IPS-20b (cell line): ENCODE data around the gene GUCY1B1.

Experiments
- H3K27ac ChIP-seq: one replicate; pipeline ENCODE4 v1.5.1; 2013; ENCODE audit warnings: low read length
- H3K27me3 ChIP-seq: 2 replicates; pipeline ENCODE4 v1.6.1; 2013; ENCODE audit warnings: mild to moderate bottlenecking, low read length, inconsistent platforms; ENCODE audit not compliant: insufficient read depth
- H3K36me3 ChIP-seq: 2 replicates; pipeline ENCODE4 v1.6.1; 2013; ENCODE audit warnings: low read depth, mild to moderate bottlenecking, inconsistent platforms, low read length, moderate library complexity; ENCODE audit not compliant: insufficient read depth
- H3K4me1 ChIP-seq: 2 replicates; pipeline ENCODE4 v1.6.1; 2013; ENCODE audit warnings: mild to moderate bottlenecking, control low read depth, inconsistent platforms, low read length, moderate library complexity; ENCODE audit not compliant: insufficient read depth
- H3K4me3 ChIP-seq: 2 replicates; pipeline ENCODE4 v1.5.1; 2013; ENCODE audit warnings: mild to moderate bottlenecking, low read length, inconsistent platforms
- H3K9ac ChIP-seq: 2 replicates; pipeline ENCODE4 v1.6.1; 2013; ENCODE audit warnings: low read depth, mild to moderate bottlenecking, inconsistent platforms, low read length, moderate library complexity
- H3K9me3 ChIP-seq: 2 replicates; pipeline ENCODE4 v1.6.1; 2013; ENCODE audit warnings: mild to moderate bottlenecking, low read depth, low read length, inconsistent platforms; ENCODE audit not compliant: insufficient read depth

Gene GUCY1B1

DNA sequence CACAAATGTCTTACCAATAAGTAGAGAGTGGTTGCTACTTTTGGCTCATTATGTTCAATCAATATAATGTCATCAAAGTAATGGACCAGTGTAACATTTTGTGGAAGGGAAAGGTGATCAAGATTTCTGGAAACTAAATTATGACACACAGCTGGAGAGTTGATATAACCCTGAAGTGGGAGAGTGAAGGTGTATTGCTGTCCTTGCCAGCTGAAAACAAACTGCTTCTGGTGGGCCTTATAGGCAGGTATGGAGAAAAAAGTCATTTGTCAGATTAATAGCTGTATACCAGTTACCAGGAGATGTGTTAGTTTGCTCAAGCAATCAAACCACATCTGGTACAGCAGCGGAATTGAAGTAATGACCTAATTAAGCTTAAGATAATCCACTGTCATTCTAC, 17.3 kb upstream of the GUCY1B1 start:
- Histone ChIP-seq H3K9me3 (no peaks in the 10 kb centered on the region), H3K4me1 (peaks cover 8% of the 10 kb centered on the region), H3K27me3 (no peaks in the 10 kb centered on the region), H3K36me3 (no peaks in the 10 kb centered on the region), H3K27ac (no peak overlapping the region), H3K4me3 (no peak overlapping the region), H3K9ac (no peak overlapping the region)

DNA sequence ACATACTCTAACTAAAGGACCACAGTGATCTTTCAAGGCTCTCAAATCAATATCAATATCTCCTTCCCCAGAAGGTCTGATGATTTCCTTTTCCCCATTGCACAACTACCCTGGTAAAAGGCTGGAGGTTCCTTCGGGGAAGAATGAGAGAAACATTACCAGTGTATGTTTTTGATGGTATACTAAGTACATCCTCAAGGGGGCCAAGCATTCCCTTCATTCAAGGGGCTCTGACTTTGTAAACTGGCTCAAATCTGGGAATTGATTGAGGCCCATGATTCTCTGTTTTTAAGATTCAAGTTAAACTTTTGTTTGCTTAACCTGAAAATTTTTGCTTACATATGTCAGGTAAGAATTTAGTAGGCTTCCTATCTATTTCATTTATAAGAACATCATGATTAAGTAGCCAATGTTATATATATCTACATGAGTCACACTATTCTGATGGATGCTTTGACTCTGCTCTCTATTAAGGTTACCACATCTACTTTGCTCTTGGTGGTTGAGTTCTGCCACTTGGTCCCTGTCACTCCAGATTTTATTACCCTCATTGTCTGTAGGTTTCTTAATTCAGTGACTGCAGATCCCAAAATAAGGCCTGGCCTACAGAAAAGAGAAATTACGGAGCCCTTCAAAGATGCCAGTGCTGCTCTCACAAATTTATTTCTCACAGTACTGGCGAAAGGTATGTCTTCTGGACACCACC, 16.4 kb upstream of the GUCY1B1 start:
- Histone ChIP-seq H3K27me3 (no peaks in the 10 kb centered on the region), H3K36me3 (no peaks in the 10 kb centered on the region), H3K4me1 (peaks cover 8% of the 10 kb centered on the region), H3K4me3 (no peak overlapping the region), H3K27ac (no peak overlapping the region), H3K9me3 (no peaks in the 10 kb centered on the region), H3K9ac (no peak overlapping the region)

DNA sequence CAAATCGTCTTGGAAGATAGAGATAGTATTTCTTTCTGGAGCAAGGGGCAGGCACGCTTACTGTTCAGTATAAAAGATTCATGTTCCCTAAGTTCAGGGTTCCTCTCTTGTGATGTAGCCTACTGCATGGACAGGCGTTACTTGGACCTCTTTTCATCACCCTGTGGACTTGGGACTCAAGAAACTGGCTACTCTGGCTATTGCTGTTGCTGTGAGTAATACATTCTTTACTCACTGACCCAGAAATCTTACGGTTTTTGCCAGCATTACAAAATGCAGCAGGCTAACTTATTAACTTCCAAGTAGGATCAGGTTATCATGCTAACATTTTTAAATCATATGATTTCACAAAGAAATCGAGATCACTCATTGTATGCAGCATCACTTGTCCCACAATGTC, 12.8 kb upstream of the GUCY1B1 start:
- Histone ChIP-seq H3K9me3 (no peaks in the 10 kb centered on the region), H3K27me3 (no peaks in the 10 kb centered on the region), H3K36me3 (no peaks in the 10 kb centered on the region), H3K4me3 (no peak overlapping the region), H3K9ac (no peak overlapping the region), H3K4me1 (peaks cover 8% of the 10 kb centered on the region), H3K27ac (no peak overlapping the region)

DNA sequence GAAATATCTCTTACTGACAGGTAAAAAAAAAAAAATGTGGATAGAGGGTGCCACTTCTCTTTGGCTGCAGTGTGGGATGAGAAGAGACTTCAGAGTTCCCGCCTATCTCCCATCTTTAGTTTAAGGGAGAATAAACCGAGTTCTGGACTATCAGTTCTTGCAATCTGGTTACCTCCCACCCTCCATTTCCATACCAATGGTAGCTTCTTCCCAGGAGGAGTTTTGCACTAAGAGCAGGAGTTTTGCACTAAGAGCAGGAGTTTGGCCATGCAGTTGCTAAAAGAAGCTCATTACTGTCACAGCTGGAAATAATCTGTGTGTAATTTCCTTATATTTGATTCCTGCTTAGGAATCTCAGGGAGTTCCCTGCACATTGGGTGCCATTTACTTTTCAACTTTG, 10.8 kb upstream of the GUCY1B1 start:
- no peaks in the 10 kb centered on the region for H3K27me3 ChIP-seq
- H3K36me3 ChIP-seq, result no peaks in the 10 kb centered on the region
- no peak overlapping the region for H3K9ac ChIP-seq
- H3K9me3 ChIP-seq, result no peaks in the 10 kb centered on the region
- no peak overlapping the region for H3K4me3 ChIP-seq
- no peak overlapping the region for H3K27ac ChIP-seq
- peaks cover 8% of the 10 kb centered on the region for H3K4me1 ChIP-seq

DNA sequence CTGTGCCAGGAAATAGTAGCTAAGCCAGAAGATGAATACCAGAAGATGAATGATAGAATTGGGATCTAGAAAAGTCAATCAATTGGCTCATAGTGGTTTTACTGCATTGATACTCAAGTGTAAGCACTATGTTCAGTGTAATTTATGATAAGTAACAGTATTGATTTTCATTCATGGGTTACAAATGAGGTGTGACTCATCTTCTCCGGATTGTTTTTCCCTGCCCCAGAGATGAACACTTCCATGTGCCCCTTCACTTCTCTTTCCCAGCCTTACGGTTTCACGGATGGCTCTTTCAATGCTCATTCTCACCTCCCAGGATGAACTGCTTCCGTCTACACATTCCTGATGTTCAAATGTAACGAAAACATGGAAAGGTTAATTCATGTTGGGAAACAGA, 9.8 kb upstream of the GUCY1B1 start:
- Histone ChIP-seq H3K9ac (no peak overlapping the region), H3K27ac (no peak overlapping the region), H3K36me3 (no peaks in the 10 kb centered on the region), H3K4me3 (no peak overlapping the region), H3K27me3 (no peaks in the 10 kb centered on the region), H3K4me1 (peaks cover 8% of the 10 kb centered on the region), H3K9me3 (no peaks in the 10 kb centered on the region)

DNA sequence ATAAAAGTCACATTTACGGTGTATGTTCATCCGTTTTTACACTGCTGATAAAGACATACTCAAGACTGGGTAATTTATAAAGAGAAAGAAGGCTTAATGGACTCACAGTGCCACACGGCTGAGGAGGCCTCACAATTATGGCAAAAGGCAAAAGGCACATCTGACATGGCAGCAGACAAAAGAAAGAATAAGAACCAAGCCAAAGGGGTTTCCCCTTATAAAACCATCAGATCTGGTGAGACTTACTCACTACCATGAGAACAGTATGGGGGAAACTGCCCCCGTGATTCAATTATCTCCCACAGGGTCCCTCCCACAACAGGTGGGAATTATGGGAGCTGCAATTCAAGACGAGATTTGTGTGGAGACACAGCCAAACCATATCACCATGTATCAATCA, 7.3 kb upstream of the GUCY1B1 start:
- Histone ChIP-seq H3K4me1 (no peaks in the 10 kb centered on the region), H3K9me3 (no peaks in the 10 kb centered on the region), H3K27me3 (no peaks in the 10 kb centered on the region), H3K4me3 (no peak overlapping the region), H3K9ac (no peak overlapping the region), H3K36me3 (no peaks in the 10 kb centered on the region), H3K27ac (no peak overlapping the region)

DNA sequence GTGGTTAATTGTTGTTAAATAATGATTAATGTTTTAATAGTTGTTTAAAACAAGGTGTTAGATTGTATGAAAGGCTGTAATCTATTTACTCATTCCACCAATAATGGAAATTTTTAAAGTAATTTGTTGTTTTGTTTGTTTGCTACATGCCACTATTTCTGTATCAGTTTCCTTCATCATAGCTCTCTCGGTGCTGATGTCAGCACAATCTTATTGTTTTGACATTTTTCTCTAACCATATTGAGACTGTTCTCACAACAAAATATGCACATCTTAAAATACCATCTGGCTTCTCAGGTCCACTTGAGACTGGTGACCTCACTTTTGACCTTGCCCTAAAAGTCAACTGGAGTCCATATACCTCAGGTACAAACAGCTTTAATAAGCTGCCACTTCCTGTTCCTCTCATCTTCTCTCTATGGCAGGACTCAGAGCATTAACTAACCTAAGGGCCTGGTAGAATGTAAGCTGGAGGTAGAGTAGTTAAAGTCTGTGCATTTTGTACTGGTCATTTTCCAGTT, 1.0 kb upstream of the GUCY1B1 start:
- Histone ChIP-seq H3K36me3 (no peaks in the 10 kb centered on the region), H3K4me1 (peaks cover 2% of the 10 kb centered on the region; the same call in 1 of the 2 replicates), H3K9me3 (no peaks in the 10 kb centered on the region), H3K27ac (no peak overlapping the region), H3K4me3 (no peak overlapping the region), H3K27me3 (peaks cover 32% of the 10 kb centered on the region), H3K9ac (no peak overlapping the region)

DNA sequence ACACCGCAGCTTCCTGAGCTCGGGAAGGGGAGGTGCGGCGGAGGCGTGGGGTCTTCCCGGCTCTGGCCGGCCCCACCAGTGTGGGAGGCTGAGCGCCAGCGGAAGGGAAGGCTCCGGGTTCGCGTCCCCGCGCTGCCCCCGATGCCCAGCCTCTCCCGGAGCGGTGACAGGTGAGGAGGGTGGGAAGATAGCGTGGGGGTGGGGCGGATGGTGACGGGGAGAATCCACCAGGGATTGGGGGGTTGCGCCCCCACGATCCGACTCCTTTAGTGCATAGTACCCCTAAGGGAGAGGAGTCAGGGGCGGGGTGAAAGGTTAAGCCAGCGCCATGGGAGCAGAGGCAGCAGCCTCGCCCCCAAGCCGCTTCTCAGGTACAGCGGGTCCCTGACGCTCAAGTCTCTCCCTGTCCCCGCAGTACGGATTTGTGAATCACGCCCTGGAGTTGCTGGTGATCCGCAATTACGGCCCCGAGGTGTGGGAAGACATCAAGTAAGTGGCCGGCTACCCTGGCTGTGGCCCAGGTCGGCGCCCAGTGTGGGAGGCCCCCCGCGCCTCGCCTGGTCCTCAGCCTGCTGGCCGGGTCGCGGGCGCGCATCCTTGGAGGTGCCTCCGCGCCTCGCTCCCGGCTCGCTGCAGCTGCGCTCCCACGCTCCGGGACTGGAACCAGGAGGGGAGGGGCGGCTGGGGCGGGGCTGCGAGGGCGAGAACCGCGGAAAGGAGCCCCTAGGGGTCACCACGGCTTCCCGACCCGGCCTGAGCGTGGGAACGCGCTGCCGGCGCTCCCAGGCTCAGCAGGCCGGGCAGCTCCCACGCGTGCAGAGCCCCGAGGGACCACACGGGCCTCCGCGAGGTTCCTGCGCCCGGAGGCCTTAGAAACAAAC, 791 bp downstream of the GUCY1B1 start:
- H3K9me3 ChIP-seq, result no peaks in the 10 kb centered on the region
- no peaks in the 10 kb centered on the region for H3K36me3 ChIP-seq
- no peak overlapping the region for H3K27ac ChIP-seq
- H3K4me1 ChIP-seq, result peaks cover 2% of the 10 kb centered on the region; the same call in 1 of the 2 replicates
- H3K4me3 ChIP-seq, result peak overlapping the region; percentile 72
- H3K27me3 ChIP-seq, result peaks cover 32% of the 10 kb centered on the region
- H3K9ac ChIP-seq, result no peak overlapping the region; the same call in 1 of the 2 replicates

DNA sequence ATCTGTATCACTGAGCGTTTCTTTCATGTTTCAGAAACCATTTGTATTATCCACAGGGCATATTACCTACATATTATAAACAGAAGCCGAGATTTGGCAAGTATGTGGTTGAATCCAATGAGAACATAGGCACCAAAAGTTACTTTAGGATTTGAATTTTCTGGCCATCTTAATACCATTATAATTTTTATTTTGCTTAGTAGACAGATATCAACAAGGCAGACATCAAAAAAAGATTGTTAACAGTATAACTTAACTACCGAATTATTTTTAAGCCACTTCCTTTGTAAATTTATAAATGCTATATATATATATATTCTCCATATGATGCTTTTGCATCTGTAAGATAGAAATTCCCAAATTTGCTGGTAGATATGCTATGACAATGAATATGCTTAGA, 2.2 kb downstream of the GUCY1B1 start:
- Histone ChIP-seq H3K9ac (no peak overlapping the region), H3K36me3 (no peaks in the 10 kb centered on the region), H3K9me3 (no peaks in the 10 kb centered on the region), H3K4me3 (no peak overlapping the region), H3K27ac (no peak overlapping the region), H3K27me3 (peaks cover 32% of the 10 kb centered on the region), H3K4me1 (peaks cover 2% of the 10 kb centered on the region; the same call in 1 of the 2 replicates)

DNA sequence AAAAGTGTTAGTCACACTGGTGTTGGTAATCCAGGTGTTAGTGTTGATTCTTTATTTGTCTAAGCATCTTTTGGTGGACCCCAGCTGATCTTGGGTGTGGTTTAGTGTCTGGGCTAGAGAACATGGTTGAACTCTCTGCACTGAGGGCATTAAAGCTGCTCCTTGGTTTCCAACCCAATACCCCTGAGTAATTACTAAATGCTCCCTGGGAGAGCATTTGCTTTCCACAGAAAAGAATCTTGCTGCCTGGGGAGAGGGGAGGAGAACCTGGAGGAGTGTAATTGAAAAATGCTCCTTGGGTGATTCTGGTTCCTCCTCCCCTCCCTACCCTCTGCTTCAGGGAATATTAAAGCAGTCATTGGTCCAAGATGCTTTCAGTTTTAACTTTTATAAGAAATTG, 3.1 kb downstream of the GUCY1B1 start:
- no peak overlapping the region for H3K27ac ChIP-seq
- no peaks in the 10 kb centered on the region for H3K9me3 ChIP-seq
- no peak overlapping the region for H3K4me3 ChIP-seq
- H3K36me3 ChIP-seq, result no peaks in the 10 kb centered on the region
- peaks cover 2% of the 10 kb centered on the region; the same call in 1 of the 2 replicates for H3K4me1 ChIP-seq
- no peak overlapping the region for H3K9ac ChIP-seq
- peaks cover 32% of the 10 kb centered on the region for H3K27me3 ChIP-seq

DNA sequence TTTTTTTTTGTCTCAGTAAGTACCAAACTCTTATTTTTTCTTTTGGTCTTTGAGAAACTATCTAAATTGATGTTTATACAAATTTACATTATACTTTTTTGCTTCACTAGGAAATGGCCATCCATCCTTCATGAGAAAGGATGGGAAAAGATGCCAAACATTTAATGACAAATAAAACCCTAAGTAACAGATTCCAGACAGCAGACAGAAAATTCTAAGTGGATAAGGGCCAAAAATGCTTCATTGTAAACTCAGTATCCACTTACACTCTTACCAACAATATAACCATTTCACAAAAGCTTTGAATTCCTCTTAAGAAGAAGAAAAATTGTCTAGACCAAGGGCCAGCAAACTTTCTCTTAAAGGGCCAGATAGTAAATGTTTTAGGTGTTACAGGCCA, 3.5 kb downstream of the GUCY1B1 start:
- H3K4me3 ChIP-seq, result no peak overlapping the region
- no peaks in the 10 kb centered on the region for H3K9me3 ChIP-seq
- H3K36me3 ChIP-seq, result no peaks in the 10 kb centered on the region
- H3K27me3 ChIP-seq, result peaks cover 32% of the 10 kb centered on the region
- H3K9ac ChIP-seq, result no peak overlapping the region
- no peak overlapping the region for H3K27ac ChIP-seq
- peaks cover 2% of the 10 kb centered on the region; the same call in 1 of the 2 replicates for H3K4me1 ChIP-seq

DNA sequence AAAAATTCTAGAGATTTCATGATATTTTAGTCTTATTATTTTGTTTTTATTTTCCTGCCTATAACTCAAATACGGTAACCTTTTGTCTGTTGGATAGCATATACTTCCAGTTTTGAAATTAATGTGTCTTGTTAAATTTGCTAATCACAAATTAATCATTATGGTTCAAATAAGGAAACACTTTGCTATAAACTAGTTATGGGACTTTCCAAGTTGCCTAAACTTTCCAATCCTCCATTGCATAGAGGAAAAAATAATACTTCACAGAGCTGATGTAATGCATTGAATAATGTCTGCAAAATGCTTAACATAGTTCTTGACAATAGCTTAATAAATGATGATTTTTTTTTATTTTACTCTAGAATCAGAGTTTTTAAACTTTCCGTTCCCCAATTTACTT, 4.7 kb downstream of the GUCY1B1 start:
- Histone ChIP-seq H3K9ac (no peak overlapping the region), H3K27me3 (peaks cover 22% of the 10 kb centered on the region), H3K27ac (no peak overlapping the region), H3K9me3 (no peaks in the 10 kb centered on the region), H3K4me3 (no peak overlapping the region), H3K4me1 (peaks cover 2% of the 10 kb centered on the region; the same call in 1 of the 2 replicates), H3K36me3 (no peaks in the 10 kb centered on the region)
